ENCODE measurements around the gene MROH8.
"Not testable (repeated sequence)": the region's sequence is repeated elsewhere in the genome, so short reads cannot be mapped to it uniquely, and the experiment has no call there.

MROH8 gene

DNA sequence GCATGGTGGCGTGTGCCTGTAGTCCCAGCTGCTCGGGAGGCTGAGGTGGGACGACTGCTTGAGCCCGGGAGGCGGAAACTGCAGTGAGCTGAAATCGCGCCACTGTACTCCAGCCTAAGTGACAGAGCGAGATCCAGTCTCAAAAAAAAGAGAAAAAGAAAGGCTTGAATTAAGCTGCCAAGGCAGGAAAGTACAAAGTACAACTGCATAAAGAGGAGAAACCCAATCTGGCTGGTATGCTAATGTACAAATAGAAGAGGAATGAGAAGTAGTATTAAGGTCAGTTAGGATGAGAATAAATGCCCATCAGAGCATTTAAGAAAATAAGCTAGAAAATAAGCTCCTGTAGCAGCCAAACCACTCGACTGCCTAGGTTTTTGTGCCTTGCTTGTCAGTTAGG, 23.4 kb downstream of the MROH8 start:
- Mint-ChIP-seq H3K9me3 (no peaks in the 10 kb centered on the region), H3K4me1 (no peaks in the 10 kb centered on the region), H3K4me3 (no peak overlapping the region), H3K27me3 (no peaks in the 10 kb centered on the region), H3K27ac (no peak overlapping the region), H3K36me3 (peaks cover 7% of the 10 kb centered on the region)
- no peak for DNase-seq (ENCODE audit: low spot score in 2 of 2)
- no peak for ATAC-seq (ENCODE audit: low read depth)

GRCh38 chr20:37154684-37155298, 24.6 kb downstream of the MROH8 start:
- Mint-ChIP-seq H3K27me3 (no peaks in the 10 kb centered on the region), H3K36me3 (peaks cover 7% of the 10 kb centered on the region), H3K4me1 (no peaks in the 10 kb centered on the region), H3K4me3 (no peak overlapping the region), H3K27ac (no peak overlapping the region), H3K9me3 (no peaks in the 10 kb centered on the region)
- DNase-seq (ENCODE audit: low spot score in 2 of 2) (no peak), ATAC-seq (ENCODE audit: low read depth) (no peak)

GRCh38 chr20:37152284-37152683, 27.1 kb downstream of the MROH8 start:
- no peak for DNase-seq (ENCODE audit: low spot score in 2 of 2)
- Mint-ChIP-seq H3K9me3 (no peaks in the 10 kb centered on the region), H3K27me3 (no peaks in the 10 kb centered on the region)

DNA sequence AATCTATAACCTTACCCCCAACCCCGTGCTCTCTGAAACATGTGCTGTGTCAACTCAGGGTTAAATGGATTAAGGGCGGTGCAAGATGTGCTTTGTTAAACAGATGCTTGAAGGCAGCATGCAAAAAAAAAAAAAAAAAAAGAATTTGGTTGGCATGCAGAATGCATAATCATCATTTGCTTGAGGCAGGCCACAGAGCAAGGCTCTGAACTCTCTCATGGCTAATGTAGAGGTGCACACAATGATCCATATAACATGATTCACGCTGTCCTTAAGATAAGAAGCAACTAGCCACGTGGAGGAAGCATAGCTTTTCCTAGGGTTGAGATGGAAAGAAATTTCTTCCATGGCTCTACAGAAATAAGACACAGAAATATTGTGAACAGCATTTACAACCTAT, 27.8 kb downstream of the MROH8 start:
- Mint-ChIP-seq H3K27me3 (no peaks in the 10 kb centered on the region), H3K27ac (no peak overlapping the region), H3K4me3 (no peak overlapping the region), H3K36me3 (peaks cover 7% of the 10 kb centered on the region), H3K4me1 (no peaks in the 10 kb centered on the region), H3K9me3 (no peaks in the 10 kb centered on the region)
- ATAC-seq (ENCODE audit: low read depth): no peak
- DNase-seq (ENCODE audit: low spot score in 2 of 2): no peak

More at GRCh38 chr20:37152284-37152683, 27.1 kb downstream of the MROH8 start:
- Mint-ChIP-seq H3K36me3 (peaks cover 7% of the 10 kb centered on the region), H3K4me1 (no peaks in the 10 kb centered on the region), H3K27ac (no peak overlapping the region), H3K4me3 (no peak overlapping the region)
- no peak for ATAC-seq (ENCODE audit: low read depth)

- not testable (repeated sequence) for H3K36me3 Mint-ChIP-seq; H3K27me3 Mint-ChIP-seq; ATAC-seq (ENCODE audit: low read depth); DNase-seq (ENCODE audit: low spot score in 2 of 2); H3K27ac Mint-ChIP-seq; H3K9me3 Mint-ChIP-seq; H3K4me3 Mint-ChIP-seq; H3K4me1 Mint-ChIP-seq
Observed at GRCh38 chr20:37150864-37151263, 28.5 kb downstream of the MROH8 start.

DNA sequence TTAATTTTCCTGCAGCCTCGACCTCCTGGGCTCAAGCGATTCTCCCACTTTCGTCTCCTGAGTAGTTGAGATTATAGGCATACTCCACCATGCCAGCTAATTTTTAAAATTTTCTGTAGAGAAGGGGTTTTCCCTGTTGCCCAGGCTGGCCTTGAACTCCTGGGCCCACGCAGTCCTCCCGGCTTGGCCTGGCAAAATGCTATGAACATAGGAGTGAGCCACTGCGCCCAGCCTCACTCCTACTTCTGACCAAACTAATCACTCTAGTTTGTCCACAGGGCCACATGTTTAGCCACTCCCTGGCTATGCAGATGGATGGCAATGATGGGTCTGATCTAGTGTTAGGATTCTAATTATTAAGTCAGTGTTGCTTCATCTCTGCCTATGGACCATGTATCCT, 32.1 kb downstream of the MROH8 start:
- DNase-seq (ENCODE audit: low spot score in 2 of 2) (no peak), ATAC-seq (ENCODE audit: low read depth) (no peak)
- Mint-ChIP-seq H3K27ac (no peak overlapping the region), H3K4me1 (no peaks in the 10 kb centered on the region), H3K4me3 (no peak overlapping the region), H3K9me3 (no peaks in the 10 kb centered on the region), H3K27me3 (no peaks in the 10 kb centered on the region), H3K36me3 (peaks cover 2% of the 10 kb centered on the region)

DNA sequence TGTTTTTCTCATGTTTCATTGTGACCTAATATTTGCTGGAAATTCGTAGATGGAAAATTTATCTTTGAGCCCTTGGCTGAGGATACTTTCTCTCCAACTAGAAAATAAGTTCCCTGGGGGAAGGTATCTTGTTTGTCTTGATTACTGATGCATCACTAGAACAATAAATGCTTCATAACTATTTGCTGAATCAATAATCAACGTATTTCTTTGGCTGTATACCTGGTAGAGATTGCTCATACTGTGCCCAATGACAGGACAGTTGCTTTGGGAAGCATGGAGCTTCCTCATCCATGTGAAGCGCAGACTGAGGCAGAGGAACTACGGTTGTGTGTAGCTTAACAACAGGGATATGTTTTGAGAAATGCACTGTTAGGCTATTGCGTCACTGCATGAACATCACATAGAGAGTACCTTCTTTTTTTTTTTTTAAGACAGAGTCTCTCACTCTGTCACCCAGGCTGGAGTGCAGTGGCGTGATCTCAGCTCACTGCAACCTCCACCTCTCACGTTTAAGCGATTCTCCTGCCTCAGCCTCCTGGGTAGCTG, 34.4 kb downstream of the MROH8 start:
- Mint-ChIP-seq H3K9me3 (no peaks in the 10 kb centered on the region), H3K4me3 (no peak overlapping the region), H3K27ac (no peak overlapping the region), H3K4me1 (no peaks in the 10 kb centered on the region), H3K27me3 (no peaks in the 10 kb centered on the region), H3K36me3 (peaks cover 5% of the 10 kb centered on the region)
- DNase-seq (ENCODE audit: low spot score in 2 of 2) (no peak), ATAC-seq (ENCODE audit: low read depth) (no peak)

DNA sequence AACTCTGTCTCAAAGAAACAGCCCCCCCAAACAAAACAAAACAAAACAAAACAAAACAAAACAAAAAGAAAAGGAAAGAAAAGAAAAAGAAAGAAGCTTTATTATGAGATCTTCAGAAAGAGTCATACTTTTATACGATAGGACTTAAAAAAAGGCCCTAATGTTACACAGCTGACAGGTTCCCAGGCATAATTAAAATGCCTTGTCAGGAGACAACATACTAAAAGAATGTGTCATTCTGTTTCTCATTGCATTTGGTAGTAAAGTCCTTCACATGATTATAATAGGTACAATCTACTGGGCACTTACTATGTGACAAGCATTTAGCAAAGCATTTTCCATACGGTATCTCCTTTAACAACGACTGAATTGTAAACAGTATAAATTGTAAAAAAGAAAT, 36.6 kb downstream of the MROH8 start:
- H3K4me3 Mint-ChIP-seq: no peak overlapping the region
- H3K36me3 Mint-ChIP-seq: peaks cover 5% of the 10 kb centered on the region
- no peaks in the 10 kb centered on the region for H3K9me3 Mint-ChIP-seq
- H3K27me3 Mint-ChIP-seq: no peaks in the 10 kb centered on the region
- no peaks in the 10 kb centered on the region for H3K4me1 Mint-ChIP-seq
- H3K27ac Mint-ChIP-seq: no peak overlapping the region
- ATAC-seq (ENCODE audit: low read depth) (no peak), DNase-seq (ENCODE audit: low spot score in 2 of 2) (no peak)

- no peak overlapping the region for H3K4me3 Mint-ChIP-seq
- DNase-seq (ENCODE audit: low spot score in 2 of 2) (no peak), ATAC-seq (ENCODE audit: low read depth) (no peak)
- peaks cover 5% of the 10 kb centered on the region for H3K36me3 Mint-ChIP-seq
- no peaks in the 10 kb centered on the region for H3K9me3 Mint-ChIP-seq
- no peaks in the 10 kb centered on the region for H3K4me1 Mint-ChIP-seq
- no peaks in the 10 kb centered on the region for H3K27me3 Mint-ChIP-seq
- no peak overlapping the region for H3K27ac Mint-ChIP-seq
Observed at GRCh38 chr20:37137547-37137946, 41.8 kb downstream of the MROH8 start.

DNA sequence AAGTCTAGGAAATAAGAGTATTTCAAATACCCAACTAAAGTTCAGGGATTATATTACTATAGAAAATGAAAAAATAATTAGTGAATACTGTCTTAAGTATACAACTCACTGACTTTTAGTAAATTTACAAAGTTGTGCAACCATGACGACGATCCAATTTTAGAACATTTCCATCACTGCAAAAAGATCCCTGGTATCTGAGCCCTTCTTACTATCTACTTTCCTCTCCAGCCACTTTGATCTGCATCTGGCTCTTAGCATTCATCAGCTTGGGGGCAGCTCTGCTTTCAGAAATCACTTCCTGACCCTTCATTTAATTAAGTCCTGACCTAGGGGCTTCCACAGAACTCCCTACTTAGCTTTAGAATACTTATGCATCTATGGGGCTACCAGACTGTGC, 45.4 kb downstream of the MROH8 start:
- Mint-ChIP-seq H3K27ac (no peak overlapping the region), H3K9me3 (no peaks in the 10 kb centered on the region), H3K27me3 (no peaks in the 10 kb centered on the region), H3K36me3 (no peaks in the 10 kb centered on the region), H3K4me3 (no peak overlapping the region), H3K4me1 (no peaks in the 10 kb centered on the region)
- ATAC-seq (ENCODE audit: low read depth): no peak
- no peak for DNase-seq (ENCODE audit: low spot score in 2 of 2)

DNA sequence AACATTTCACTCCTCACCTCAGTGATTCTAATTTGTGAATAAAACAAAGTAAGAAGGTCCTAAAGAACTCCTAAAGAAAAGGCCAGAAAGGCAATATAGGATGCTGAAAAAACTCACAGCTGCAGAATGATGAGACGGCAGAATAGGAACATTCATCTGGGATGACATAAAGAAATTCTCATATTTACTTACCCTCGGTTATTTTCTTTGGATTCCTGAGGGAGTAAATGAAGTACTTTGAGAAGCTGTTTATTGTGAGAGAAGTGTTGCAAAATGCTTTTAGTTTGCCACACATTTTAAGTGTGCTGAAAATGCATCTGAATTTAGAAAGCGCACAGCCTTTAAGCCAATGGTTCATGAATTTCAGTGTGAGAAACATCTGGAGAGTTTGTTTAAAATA, 47.9 kb downstream of the MROH8 start:
- Mint-ChIP-seq H3K36me3 (no peaks in the 10 kb centered on the region), H3K9me3 (no peaks in the 10 kb centered on the region), H3K27me3 (no peaks in the 10 kb centered on the region), H3K27ac (no peak overlapping the region), H3K4me3 (no peak overlapping the region), H3K4me1 (no peaks in the 10 kb centered on the region)
- ATAC-seq (ENCODE audit: low read depth) (no peak), DNase-seq (ENCODE audit: low spot score in 2 of 2) (no peak)

- Mint-ChIP-seq H3K4me1 (no peaks in the 10 kb centered on the region), H3K27ac (no peak overlapping the region), H3K9me3 (no peaks in the 10 kb centered on the region), H3K4me3 (no peak overlapping the region), H3K27me3 (no peaks in the 10 kb centered on the region), H3K36me3 (no peaks in the 10 kb centered on the region)
- ATAC-seq (ENCODE audit: low read depth) (no peak), DNase-seq (ENCODE audit: low spot score in 2 of 2) (no peak)
Observed at GRCh38 chr20:37128803-37129202, 50.5 kb downstream of the MROH8 start.

DNA sequence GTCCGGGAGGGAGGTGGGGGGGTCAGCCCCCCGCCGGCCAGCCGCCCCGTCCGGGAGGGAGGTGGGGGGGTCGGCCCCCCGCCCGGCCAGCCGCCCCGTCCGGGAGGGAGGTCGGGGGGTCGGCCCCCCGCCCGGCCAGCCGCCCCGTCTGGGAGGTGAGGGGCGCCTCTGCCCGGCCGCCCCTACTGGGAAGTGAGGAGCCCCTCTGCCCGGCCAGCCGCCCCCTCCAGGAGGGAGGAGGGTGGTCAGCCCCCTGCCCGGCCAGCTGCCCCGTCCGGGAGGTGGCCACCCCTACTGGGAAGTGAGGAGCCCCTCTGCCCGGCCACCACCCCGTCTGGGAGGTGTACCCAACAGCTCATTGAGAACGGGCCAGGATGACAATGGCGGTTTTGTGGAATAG, 53.1 kb downstream of the MROH8 start:
- H3K36me3 Mint-ChIP-seq; H3K4me1 Mint-ChIP-seq; ATAC-seq (ENCODE audit: low read depth); DNase-seq (ENCODE audit: low spot score in 2 of 2); H3K9me3 Mint-ChIP-seq; H3K27me3 Mint-ChIP-seq; H3K27ac Mint-ChIP-seq; H3K4me3 Mint-ChIP-seq: not testable (repeated sequence)

GRCh38 chr20:37123441-37123840, 55.9 kb downstream of the MROH8 start:
- Mint-ChIP-seq H3K4me3 (no peak overlapping the region), H3K4me1 (no peaks in the 10 kb centered on the region), H3K27me3 (no peaks in the 10 kb centered on the region), H3K36me3 (no peaks in the 10 kb centered on the region), H3K9me3 (no peaks in the 10 kb centered on the region), H3K27ac (no peak overlapping the region)
- DNase-seq (ENCODE audit: low spot score in 2 of 2): no peak
- ATAC-seq (ENCODE audit: low read depth): no peak

DNA sequence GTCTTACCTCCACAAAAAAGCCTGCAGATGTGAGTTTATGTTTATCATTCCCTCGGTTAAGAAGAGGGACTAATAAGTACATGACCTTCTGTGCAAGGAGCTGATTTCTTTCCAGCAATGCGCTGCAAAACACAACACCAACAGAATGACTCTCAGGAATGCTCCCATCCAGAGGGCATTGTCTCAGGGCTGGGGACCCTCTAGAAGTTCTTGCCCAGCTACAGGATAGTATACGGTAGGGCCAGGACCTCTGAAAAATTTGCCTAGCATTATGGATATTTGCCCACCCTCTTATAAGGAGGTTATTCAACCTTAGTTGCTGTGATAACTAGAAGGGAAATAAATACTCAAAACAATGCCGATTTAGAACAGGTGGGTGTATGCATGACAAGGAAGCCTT, 58.9 kb downstream of the MROH8 start:
- H3K4me3 Mint-ChIP-seq: no peak overlapping the region
- no peaks in the 10 kb centered on the region for H3K36me3 Mint-ChIP-seq
- H3K27me3 Mint-ChIP-seq: no peaks in the 10 kb centered on the region
- no peaks in the 10 kb centered on the region for H3K4me1 Mint-ChIP-seq
- H3K9me3 Mint-ChIP-seq: no peaks in the 10 kb centered on the region
- no peak for DNase-seq (ENCODE audit: low spot score in 2 of 2)
- no peak overlapping the region for H3K27ac Mint-ChIP-seq
- ATAC-seq (ENCODE audit: low read depth): no peak

All from memory B cell (primary cell).